ENCODE data around the gene MMP17. TPM values are rescaled to one million over a fixed set of nuclear protein-coding genes. Genes with fewer than 3 reads are reported as not detected.

Gene MMP17
- total and polyA plus RNA-seq, 10 of the 15 experiments (the other 5 are each of a cell fraction or from before 2014, with no cell fraction given): 0.11 to 0.28 (median 0.23) TPM; not detected in 7

- RAD21 ChIA-PET (ENCODE audit: unreplicated experiment): interaction anchor here (0.6 to 1.6 kb wide), 5 partner anchors 94 to 731 kb away, joined by 3 to 4 read pairs (median 3); no protein-coding TSS in a partner anchor
- FAIRE-seq (no peak), ATAC-seq (peak; percentile 42; the same call in 2 of the 3 replicates), DNase-seq (ENCODE audit: low read depth, low spot score) (no peak)
- no peaks in the 10 kb centered on the region for H3K9me3 ChIP-seq (replicated peaks; ENCODE audit: control insufficient read depth, insufficient read depth, low read length)
- POLR2A ChIA-PET: interaction anchor here (0.7 kb wide), 1 partner anchor 218 kb away, joined by 7 read pairs; no protein-coding TSS in a partner anchor
- CTCF ChIA-PET: interaction anchor here (0.7 to 1.6 kb wide), 7 partner anchors 94 to 732 kb away, joined by 3 to 5 read pairs (median 4); partner anchors contain the start of gene EP400
- intact Hi-C loops (cut with micrococcal nuclease; ENCODE audit: unreplicated experiment) (loop anchor here (5.0 kb wide), 1 partner anchor 166 kb away; no protein-coding TSS in a partner anchor), in situ Hi-C loops (cut with MboI) (no loop called here)
- 63% methylated on average over 3 of the region's 3 CpGs for WGBS (ENCODE audit: insufficient coverage, insufficient replicate concordance, low lambda C conversion rate, missing lambda C conversion rate)
- H3K79me2 ChIP-seq (ENCODE audit: control insufficient read depth, insufficient read depth, low read length): no peaks in the 10 kb centered on the region
- H3K27me3 ChIP-seq (replicated peaks in 1 of 2; ENCODE audit: control insufficient read depth in 2 of 2, insufficient read depth in 2 of 2, low read length in 1 of 2): no peaks in the 10 kb centered on the region
- H2AFZ ChIP-seq (ENCODE audit: control insufficient read depth, low read depth, low read length): no peak overlapping the region
- SMC1A ChIA-PET (ENCODE audit: uncharacterized antibody, unreplicated experiment): interaction anchor here (0.6 kb wide), 1 partner anchor 37 kb away, joined by 4 read pairs; no protein-coding TSS in a partner anchor
- H3K4me1 ChIP-seq (ENCODE audit: control insufficient read depth, insufficient read depth, low read length): no peaks in the 10 kb centered on the region
- no peak overlapping the region for H3K4me2 ChIP-seq (ENCODE audit: control insufficient read depth, insufficient read depth)
- no peaks in the 10 kb centered on the region for H4K20me1 ChIP-seq (ENCODE audit: control insufficient read depth, insufficient read depth)
- no peaks in the 10 kb centered on the region for H3K36me3 ChIP-seq (ENCODE audit: control insufficient read depth in 2 of 2, insufficient read depth in 2 of 2, low read length in 1 of 2)
- no peak overlapping the region for H3K27ac ChIP-seq (ENCODE audit: control insufficient read depth, insufficient read depth)
- no peak overlapping the region for H3K4me3 ChIP-seq
- no peak overlapping the region for H3K9ac ChIP-seq (ENCODE audit: control insufficient read depth, insufficient read depth, low read length)
- 0 out of 2 replicates have a peak, but pooled peaks have one; percentile 8 for TF ChIP-seq ZNF384 (IDR thresholded peaks at IDR 0.05; ENCODE audit: borderline replicate concordance, low read depth, low read length)
- no peak for TF ChIP-seq ZBTB4 (CRISPR knock-in tag; IDR thresholded peaks at IDR 0.05)
- peak; percentile 46; the same call in 1 of the 2 replicates for TF ChIP-seq SMC3 (IDR thresholded peaks at IDR 0.05; ENCODE audit: borderline replicate concordance, low read length)
- peak in 2 of 3 experiments; percentile 32 to 41; a peak in 3 of 6 replicates for TF ChIP-seq CTCF (IDR thresholded peaks at IDR 0.05 in 2 of 3, conservative IDR thresholded peaks at IDR 0.05 in 1 of 3; ENCODE audit: control insufficient read depth in 2 of 3, extremely low read depth in 1 of 3, insufficient read depth in 1 of 3, low read depth in 3 of 3, low read length in 3 of 3)
- TF ChIP-seq KDM1A (IDR thresholded peaks at IDR 0.05; ENCODE audit: borderline replicate concordance): no peak
- peak; percentile 48; the same call in 1 of the 2 replicates for TF ChIP-seq RAD21 (IDR thresholded peaks at IDR 0.05; ENCODE audit: insufficient read depth, low read depth, low read length)
- BruUV-seq (replicated peaks): no TSS peak
Observed at GRCh38 chr12:131836193-131836592, 8.0 kb downstream of the MMP17 start.

All from GM12878 (cell line).